DLD1 (cell line): Measurements from ENCODE around the gene CNST.
"Not testable (repeated sequence)": the region's sequence is repeated elsewhere in the genome, so short reads cannot be mapped to it uniquely, and the experiment has no call there.

Experiments
- in situ Hi-C: cut with HindIII; loops from 2 replicates; pipeline ENCODE4 v1.10.0; 2017; ENCODE audit warnings: low sequenced_read_pairs

The CNST gene

GRCh38 chr1:246705368-246705767 lies 139.1 kb downstream of the CNST start:
- in situ Hi-C loops = no loop called here

- in situ Hi-C loops = no loop called here
Measured at GRCh38 chr1:246708166-246708565, 141.9 kb downstream of the CNST start.

- in situ Hi-C loops = no loop called here
Measured at GRCh38 chr1:246709196-246709595, 142.9 kb downstream of the CNST start.

- in situ Hi-C loops = no loop called here
Measured at GRCh38 chr1:246709835-246710234, 143.6 kb downstream of the CNST start.

DNA sequence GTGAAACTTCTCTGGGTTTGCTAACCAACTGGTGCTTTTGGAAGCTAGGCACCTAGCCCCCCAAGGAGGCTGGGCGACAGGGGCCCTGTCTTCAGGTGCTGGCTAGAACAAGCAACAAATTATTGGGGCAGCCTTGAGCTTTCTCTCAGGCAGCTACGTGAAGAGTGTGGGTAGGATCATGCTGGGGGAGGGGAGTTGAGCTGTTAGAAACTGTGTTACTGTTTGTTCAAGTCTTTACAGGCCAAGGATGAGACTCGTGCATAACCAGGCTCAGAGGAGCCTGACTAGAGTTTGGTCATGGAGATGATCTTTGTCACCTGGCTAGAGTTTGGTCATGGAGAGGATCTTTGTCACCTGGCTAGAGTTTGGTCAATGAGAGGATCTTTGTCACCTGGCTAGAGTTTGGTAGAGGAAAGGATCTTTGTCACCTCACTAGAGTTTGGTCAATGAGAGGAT lies 145.3 kb downstream of the CNST start:
- in situ Hi-C loops = no loop called here

DNA sequence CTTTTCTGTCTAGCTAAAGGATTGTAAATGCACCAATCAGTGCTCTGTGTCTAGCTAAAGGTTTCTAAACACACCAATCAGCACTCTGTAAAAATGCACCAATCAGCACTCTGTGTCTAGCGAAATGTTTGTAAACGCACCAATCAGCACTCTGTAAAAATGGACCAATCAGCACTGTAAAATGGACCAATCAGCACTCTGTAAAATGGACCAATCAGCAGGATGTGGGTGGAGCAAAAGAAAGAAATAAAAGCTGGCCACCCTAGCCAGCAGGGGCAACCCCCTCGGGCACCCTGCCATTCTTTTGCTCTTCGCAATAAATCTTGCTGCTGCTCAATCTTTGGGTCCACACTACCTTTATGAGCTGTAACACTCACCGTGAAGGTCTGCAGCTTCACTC lies 146.2 kb downstream of the CNST start:
- in situ Hi-C loops = not testable (repeated sequence)
